K562 treated with DMSO at 1 percent for 12 hours (cell line): ENCODE data around the gene UGT1A8. TPM values are rescaled to one million over a fixed set of nuclear protein-coding genes. Genes with fewer than 3 reads are reported as not detected.

Source experiments
- total RNA-seq: library from RNA; unstranded; fragments of 300-600 nt; gene quantifications from 2 replicates; pipeline ENCODE4 v1.2.3, GENCODE V29; 2022; ENCODE audit not compliant: insufficient read depth

The UGT1A8 gene
- not detected in 2 replicates for total RNA-seq

DNA sequence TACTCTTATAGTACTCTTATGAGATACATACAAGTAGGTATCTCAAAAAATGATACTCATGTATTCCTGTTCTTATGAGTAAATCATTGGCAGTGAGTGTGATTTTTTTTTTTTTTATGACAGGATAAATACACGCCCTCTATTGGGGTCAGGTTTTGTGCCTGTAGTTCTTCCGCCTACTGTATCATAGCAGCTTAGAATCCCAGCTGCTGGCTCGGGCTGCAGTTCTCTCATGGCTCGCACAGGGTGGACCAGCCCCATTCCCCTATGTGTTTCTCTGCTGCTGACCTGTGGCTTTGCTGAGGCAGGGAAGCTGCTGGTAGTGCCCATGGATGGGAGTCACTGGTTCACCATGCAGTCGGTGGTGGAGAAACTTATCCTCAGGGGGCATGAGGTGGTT lies at the start of gene UGT1A8:
UGT1A8 (plus strand) TSS at position 158 of the 400 bp plus-strand sequence; CDS start at position 233, 75 bp downstream.

GRCh38 chr2:233636306-233636705 lies 18.9 kb downstream of the UGT1A8 start, which contains the start of gene UGT1A10:
Gene UGT1A10, plus strand, starts transcription at chr2:233636448. Its CDS starts 75 bp downstream, at chr2:233636523.

DNA sequence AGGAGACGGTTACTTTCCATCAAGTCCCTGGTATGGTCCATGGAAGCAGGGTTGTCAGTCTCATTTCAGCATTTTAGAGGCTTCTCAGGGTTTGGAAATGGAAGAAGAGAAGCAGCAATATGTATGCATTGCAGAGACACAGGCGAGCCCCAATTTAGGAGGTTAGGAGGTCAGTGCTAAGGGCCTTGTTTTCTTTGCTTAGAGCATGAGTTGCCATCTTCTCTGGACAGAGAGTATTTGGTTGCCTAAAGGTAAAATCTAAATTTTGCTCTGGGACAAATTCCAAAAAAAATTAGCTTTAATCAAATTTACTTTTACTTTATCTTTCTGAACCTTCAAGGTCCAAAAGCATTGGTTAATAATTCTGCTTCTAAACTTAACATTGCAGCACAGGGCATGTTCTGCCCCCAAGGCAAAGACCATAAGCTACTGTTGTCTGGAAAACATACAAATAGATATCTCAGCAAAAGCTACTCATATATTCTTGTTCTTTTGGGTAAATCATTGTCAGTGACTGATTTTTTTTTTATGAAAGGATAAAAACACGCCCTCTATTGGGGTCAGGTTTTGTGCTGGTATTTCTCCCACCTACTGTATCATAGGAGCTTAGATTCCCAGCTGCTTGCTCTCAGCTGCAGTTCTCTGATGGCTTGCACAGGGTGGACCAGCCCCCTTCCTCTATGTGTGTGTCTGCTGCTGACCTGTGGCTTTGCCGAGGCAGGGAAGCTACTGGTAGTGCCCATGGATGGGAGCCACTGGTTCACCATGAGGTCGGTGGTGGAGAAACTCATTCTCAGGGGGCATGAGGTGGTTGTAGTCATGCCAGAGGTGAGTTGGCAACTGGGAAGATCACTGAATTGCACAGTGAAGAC lies 54.1 kb downstream of the UGT1A8 start, which contains the start of gene UGT1A9:
UGT1A9 (plus strand) TSS at position 609 of the 872 bp plus-strand sequence; CDS start at position 646, 37 bp downstream.

DNA sequence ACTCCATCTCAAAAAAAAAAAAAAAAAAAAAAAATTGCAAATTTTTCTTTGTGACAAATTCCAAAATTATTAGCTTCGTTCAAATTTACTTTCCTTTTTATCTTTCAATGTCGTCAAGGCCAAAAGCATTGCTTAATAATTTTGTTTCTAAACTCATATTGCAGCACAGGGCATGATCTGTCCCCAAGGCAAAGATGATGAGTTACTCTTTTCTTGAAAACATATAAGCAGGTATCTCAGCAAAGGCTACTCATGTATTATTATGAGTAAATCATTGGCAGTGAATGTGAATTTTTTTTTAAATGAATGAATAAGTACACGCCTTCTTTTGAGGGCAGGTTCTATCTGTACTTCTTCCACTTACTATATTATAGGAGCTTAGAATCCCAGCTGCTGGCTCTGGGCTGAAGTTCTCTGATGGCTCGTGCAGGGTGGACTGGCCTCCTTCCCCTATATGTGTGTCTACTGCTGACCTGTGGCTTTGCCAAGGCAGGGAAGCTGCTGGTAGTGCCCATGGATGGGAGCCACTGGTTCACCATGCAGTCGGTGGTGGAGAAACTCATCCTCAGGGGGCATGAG lies 64.2 kb downstream of the UGT1A8 start, which contains the start of gene UGT1A7:
UGT1A7 (plus strand) TSS at position 381 of the 579 bp plus-strand sequence; CDS start at position 418, 37 bp downstream.

DNA sequence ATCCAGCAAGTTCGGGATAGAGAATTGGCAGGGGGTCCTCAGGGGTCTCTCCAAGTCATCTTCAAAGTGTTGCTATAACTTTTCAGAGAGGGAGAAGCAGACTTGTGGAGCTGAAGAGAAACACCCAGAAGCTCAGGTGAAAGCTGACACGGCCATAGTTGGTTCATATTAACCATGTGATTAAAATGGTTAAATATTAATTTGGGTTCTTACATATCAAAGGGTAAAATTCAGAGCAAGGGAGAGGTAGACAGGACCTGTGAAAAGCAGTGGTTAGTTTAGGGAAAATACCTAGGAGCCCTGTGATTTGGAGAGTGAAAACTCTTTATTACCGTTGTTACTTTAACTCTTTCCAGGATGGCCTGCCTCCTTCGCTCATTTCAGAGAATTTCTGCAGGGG lies 75.2 kb downstream of the UGT1A8 start, which contains the start of gene UGT1A6:
UGT1A6 (plus strand) TSS at position 243 of the 400 bp plus-strand sequence; CDS start at position 358, 115 bp downstream.

GRCh38 chr2:233712611-233713261 lies 95.3 kb downstream of the UGT1A8 start, which contains the start of gene UGT1A5:
Gene UGT1A5, plus strand, starts transcription at chr2:233712907. Its CDS starts 85 bp downstream, at chr2:233712992.

GRCh38 chr2:233718552-233718951 lies 101.1 kb downstream of the UGT1A8 start, which contains the start of gene UGT1A4:
Gene UGT1A4, plus strand, starts transcription at chr2:233718736. Its CDS starts 85 bp downstream, at chr2:233718821.

GRCh38 chr2:233728723-233729301 lies 111.4 kb downstream of the UGT1A8 start, which contains the start of gene UGT1A3:
Gene UGT1A3, plus strand, starts transcription at chr2:233729042. Its CDS starts 85 bp downstream, at chr2:233729127.

DNA sequence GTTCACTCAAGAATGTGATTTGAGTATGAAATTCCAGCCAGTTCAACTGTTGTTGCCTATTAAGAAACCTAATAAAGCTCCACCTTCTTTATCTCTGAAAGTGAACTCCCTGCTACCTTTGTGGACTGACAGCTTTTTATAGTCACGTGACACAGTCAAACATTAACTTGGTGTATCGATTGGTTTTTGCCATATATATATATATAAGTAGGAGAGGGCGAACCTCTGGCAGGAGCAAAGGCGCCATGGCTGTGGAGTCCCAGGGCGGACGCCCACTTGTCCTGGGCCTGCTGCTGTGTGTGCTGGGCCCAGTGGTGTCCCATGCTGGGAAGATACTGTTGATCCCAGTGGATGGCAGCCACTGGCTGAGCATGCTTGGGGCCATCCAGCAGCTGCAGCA lies 142.6 kb downstream of the UGT1A8 start, which contains the start of gene UGT1A1:
UGT1A1 (plus strand) TSS at position 228 of the 400 bp plus-strand sequence; CDS start at position 246, 18 bp downstream.

GRCh38 chr2:233778030-233778429 lies 160.6 kb downstream of the UGT1A8 start, which contains the start of gene MROH2A:
Gene MROH2A, plus strand, starts transcription at chr2:233778330. Its CDS starts 1,029 bp downstream, at chr2:233779359.

Other genes starting within 250 kb of the UGT1A8 start
- gene USP40, start 50.9 kb upstream of the UGT1A8 start, total RNA-seq, result 8.2 and 13.2 TPM in 2 replicates
- not detected in 2 replicates for gene UGT1A10, start 18.8 kb downstream of the UGT1A8 start, total RNA-seq
- gene UGT1A9, start 54.3 kb downstream of the UGT1A8 start, total RNA-seq, result not detected in 2 replicates
- not detected in 2 replicates for gene UGT1A7, start 64.3 kb downstream of the UGT1A8 start, total RNA-seq
- gene UGT1A6, start 75.3 kb downstream of the UGT1A8 start, total RNA-seq, result not detected in 2 replicates
- not detected in 2 replicates for gene UGT1A5, start 95.3 kb downstream of the UGT1A8 start, total RNA-seq
- gene UGT1A4, start 101.1 kb downstream of the UGT1A8 start, total RNA-seq, result not detected in 2 replicates
- not detected in 2 replicates for gene UGT1A3, start 111.4 kb downstream of the UGT1A8 start, total RNA-seq
- not detected in 2 replicates for gene UGT1A1, start 142.6 kb downstream of the UGT1A8 start, total RNA-seq
- not detected in 2 replicates for gene MROH2A, start 160.7 kb downstream of the UGT1A8 start, total RNA-seq
- 13.3 and 29.6 TPM in 2 replicates for gene HJURP, start 236.9 kb downstream of the UGT1A8 start, total RNA-seq